ENCODE measurements around the gene KCNIP4.

The KCNIP4 gene

DNA sequence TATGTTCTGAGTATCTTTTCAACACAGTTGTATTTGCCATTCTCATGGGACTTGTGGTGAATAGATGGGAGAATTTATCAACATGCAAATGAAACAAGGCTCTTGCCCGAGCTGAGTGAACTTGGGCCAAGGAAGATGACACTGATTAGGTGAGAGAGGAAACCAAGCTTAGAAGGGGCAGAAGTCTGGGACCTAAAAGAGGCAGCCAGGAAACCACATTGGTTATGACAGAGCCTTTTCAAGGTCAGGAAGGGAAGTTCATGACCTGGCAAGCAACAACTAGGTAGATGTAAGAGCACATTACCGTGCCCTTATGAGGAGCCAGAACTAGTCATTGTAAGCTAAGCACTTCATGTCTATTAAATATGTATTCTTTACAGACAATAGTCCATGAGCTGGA, 658.0 kb downstream of the KCNIP4 start:
- H3K27ac ChIP-seq, result no peak overlapping the region
- no peak for DNase-seq (ENCODE audit: low read depth, low spot score)

DNA sequence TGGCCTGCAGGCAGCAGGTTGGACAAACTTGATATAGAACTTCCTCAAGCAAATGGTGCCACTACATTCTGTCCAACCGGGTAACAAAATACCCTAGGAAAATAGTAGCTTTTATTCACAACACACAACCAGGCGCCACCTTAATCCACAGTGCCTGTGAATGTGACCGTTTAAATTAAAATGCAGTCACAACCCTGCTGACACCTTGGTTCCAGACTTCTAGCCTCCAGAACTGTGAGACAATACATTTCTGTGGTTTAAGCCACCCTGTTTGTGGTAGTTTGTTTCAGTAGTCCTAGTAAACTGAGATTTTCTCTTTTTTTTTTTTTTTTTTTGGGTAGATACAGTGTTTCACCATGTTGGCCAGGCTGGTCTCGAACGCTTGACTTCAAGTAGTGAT, 672.5 kb downstream of the KCNIP4 start:
- no peak overlapping the region for H3K27ac ChIP-seq
- no peak for DNase-seq (ENCODE audit: low read depth, low spot score)

DNA sequence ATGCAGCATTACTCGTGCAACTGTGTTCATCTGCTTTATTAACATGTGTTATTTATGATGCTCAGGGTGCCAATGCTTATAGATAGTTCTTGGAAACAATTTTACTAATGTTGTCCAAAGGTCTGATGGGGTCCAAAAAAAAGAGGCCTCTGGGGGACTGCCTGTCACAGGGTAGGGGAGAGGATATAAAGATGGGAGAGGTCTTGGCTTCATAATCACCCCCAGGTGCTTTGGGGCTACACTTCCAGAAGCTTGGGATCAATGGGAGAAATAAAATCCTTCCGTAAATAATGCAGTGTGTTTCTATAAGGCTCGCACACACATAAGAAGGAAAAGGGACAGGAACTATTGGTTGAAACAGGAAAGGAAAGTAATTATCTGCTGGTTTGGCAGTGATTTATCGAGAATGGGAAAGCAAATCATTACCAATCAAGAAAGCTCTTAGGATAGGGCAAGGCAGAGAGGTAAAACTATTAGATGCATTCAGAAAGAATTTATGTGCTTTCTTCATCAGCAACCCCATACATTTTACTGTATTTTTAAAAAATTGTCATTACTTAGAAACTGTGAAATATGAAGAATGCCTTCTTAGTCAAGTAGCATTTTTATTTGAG, 677.0 kb downstream of the KCNIP4 start:
- no peak for DNase-seq (ENCODE audit: low read depth, low spot score)
- no peak overlapping the region for H3K27ac ChIP-seq

DNA sequence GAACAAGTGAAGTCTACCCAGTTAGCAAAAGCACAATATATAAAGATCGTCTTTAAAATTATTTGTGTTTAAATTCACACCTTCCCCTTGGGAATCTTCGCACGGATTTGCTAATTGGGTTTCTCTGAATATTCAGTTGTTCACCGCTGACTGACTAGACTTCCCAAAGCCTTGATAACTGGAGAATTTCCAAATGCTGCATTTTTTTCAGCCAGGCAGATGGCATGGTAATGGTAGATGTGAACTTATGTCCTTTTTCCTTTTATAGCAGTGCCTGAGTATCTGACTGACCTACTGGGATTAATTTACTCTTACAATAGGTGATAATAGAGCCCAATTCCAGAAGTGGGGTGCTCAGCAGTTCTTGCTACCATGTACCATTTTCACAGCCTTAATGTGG, 700.2 kb downstream of the KCNIP4 start:
- DNase-seq (ENCODE audit: low read depth, low spot score), result no peak
- H3K27ac ChIP-seq, result no peak overlapping the region

DNA sequence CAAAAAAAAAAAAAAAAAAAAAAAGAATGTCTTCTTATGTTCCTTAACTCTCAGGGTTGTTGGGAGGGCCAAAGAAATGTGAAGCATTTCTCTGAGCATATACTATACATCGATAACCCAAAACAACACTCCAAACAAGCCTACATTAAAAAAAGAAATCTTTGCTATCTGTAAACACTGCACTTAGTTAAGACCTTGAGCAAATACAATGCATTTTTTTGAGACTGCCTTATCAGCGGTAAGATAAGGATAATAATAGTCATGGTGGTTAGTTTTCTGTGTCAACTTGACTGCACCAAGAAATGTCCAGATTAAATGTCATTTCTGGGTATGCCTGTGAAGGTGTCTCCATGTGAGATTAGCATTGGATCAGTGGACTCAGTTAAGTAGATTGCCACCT, 706.4 kb downstream of the KCNIP4 start:
- no peak for DNase-seq (ENCODE audit: low read depth, low spot score)
- H3K27ac ChIP-seq, result no peak overlapping the region

DNA sequence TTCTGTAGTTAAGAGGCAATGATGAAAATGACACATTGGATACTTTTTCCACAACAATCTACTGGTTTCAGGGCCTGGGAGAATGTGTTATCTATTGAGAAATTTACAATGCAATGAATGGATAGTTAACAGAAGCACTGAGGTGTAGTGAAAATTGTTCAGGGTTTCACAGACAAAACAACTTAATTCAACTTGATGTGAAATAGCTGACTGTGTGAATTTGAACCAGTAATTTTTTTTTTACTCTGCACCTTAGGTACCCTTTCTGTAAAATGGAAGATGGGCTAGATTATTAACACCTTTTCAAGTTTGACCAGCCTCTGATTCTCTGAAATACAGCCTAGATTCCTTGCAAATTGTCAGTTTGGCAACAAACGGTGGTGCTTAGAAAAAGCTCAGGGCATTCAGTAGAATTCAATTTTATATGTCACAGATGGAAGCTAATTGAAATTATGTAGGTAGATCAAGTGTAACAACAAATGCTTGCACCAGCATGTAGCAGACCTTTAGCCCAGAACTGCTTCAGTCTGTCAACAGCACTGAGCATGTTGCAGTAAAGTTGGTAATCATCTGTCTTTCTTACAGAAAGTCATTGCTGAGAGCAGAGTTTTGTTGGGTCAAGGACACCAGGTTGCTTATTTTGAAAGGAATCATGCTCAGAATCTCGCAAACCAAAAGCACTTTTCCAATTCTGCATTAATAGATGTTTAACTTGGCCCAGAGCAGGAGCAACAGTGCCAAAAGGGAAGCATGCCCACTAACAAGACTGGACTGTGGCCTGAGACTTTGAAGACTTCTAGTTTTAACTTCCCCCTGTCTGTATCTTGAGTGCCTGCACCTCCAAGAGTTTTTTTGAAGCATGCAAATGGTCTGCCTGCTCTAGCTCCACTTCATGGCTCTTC, 721.7 kb downstream of the KCNIP4 start:
- no peak for DNase-seq (ENCODE audit: low read depth, low spot score)
- no peak overlapping the region for H3K27ac ChIP-seq

DNA sequence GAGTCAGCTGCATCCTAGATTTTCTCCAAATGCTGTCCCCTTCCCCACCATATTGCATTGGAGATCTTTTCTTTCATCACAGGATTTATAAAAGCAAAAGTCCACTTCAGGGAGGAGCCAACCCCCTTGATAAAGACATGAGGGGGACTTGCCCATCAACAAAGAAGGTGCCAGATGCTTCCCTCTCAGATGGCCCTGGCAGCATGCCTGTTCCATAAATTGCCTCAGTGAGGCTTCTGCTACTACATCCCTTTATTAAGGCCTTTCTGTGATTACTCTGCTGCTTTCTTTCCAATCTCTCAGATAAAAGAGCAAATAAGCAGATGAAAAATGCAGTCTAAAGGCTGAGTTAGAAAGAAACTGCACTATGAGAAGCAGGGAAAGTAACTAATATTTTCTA, 736.7 kb downstream of the KCNIP4 start:
- no peak for DNase-seq (ENCODE audit: low read depth, low spot score)
- H3K27ac ChIP-seq, result no peak overlapping the region

DNA sequence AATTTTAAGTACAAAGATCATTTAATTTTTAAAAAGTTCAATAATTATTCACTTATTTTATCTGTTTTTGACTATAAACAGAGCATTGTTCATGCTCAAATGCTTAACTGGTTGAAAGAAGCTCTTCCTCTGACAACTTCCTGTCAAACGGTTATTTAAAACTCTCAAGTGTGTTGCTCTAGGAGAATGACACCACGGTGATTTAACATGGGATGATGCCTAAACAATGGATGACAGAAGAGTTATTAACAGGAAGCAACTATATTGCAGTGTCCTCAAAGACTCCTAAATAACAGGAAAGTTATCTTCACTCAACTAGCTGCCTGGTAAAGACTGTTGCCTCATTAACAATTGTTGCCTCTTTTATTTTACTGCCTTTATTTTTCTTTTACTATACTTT, 738.7 kb downstream of the KCNIP4 start:
- no peak overlapping the region for H3K27ac ChIP-seq
- DNase-seq (ENCODE audit: low read depth, low spot score), result no peak

DNA sequence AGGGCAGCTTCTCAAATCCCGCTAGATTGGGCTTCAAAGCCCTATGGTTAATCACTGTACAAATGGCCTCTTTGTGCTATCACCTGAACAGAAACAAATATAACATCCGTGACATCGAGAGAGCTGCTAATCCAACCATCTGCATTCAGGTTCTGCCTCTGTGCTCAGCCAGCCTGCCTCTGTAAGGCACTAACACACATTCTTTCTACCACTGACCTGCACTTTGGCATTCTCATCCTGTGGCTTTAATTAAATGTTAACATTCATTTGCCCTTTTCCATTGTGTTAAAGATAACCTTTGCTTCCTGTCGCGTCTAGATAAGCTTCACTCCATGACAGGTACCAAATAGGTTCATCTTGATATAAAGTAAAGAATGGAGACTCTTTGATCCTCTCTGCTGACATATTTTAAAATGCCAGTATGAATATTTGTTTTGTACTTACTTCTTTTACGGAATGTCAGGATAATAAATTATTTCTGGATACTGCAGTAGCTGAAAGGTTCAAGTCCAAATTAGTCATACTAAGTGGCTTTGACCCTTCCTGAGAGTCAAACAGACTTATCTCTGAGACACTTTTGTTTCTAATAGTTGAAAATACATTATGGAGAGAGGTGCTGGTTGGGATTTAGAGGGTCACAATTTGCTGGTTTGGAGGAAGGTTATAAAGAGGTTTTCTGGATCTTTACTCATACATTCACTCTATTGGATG, 742.6 kb downstream of the KCNIP4 start:
- no peak overlapping the region for H3K27ac ChIP-seq
- DNase-seq (ENCODE audit: low read depth, low spot score), result no peak

DNA sequence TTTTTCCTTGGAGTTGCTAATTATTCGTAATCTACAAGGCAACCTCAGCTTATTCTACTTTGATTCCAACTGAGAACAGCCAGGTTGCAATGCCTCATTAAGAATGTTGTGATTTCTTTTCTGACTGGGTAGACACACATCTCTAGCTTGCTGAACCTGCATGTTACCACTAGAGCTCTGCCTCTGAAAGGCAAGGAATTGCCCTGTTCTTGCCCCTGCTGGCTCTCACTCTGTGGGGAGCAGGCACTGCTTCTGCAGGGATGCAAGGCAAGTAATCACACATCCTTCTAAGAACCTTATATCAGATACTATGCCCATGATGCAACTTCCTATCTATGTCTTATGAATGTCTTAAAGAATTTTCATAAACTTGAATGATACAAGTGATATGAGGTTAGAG, 745.2 kb downstream of the KCNIP4 start:
- no peak overlapping the region for H3K27ac ChIP-seq
- DNase-seq (ENCODE audit: low read depth, low spot score), result no peak

DNA sequence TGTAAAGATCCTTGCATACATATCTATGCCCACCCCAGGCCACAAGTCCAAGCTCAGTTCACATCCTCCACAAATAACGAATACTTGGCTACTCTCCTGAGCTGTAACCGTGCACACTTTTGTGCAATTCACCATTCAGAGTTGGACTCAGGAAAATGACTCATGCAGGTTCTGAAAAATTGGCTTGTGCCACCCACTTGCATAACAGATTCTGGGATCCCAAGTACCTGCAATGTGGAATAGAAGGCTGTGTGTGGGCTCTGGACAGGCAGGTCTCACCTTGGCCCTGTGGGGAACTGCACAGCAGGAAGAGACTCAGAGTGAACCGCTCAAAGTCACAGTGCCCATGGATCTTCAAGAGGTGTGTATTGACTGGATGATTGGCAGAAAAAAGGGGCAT, 745.6 kb downstream of the KCNIP4 start:
- DNase-seq (ENCODE audit: low read depth, low spot score), result no peak
- no peak overlapping the region for H3K27ac ChIP-seq

DNA sequence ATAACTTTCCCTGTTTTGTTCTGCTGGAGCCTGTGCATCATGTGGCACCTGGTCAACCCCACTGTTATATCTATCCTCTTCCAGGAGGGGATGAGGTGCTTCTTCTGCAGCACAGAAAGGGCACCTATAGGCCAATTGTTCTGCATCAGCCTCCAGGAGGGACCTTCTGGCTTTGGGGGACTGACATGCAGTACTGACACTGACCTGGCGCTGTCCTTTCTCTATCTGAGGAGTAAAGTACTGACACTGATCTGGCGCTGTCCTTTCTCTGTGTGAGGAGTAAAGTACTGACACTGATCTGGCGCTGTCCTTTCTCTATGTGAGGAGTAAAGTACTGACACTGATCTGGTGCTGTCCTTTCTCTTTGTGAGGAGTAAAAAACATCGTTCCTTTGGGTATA, 749.9 kb downstream of the KCNIP4 start:
- DNase-seq (ENCODE audit: low read depth, low spot score), result no peak
- no peak overlapping the region for H3K27ac ChIP-seq

DNA sequence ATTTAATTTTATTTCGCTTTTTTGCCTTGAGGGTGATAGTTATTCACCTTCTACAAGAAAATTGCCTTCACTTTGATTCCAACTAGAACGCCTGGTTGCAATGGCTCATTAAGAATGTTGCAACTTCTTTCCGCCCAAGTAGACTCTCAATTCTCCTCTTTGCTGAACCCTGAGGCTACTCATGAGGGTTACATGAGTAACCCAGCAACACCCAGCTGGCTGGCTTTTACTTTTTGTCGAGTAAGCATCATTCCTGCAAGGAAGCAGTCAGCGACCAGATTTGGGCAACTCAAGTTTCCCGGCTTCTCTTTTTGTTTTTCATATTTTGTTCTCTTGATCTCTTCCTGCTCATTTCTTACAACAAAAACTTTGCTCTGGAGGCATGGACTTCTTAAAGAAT, 752.9 kb downstream of the KCNIP4 start:
- no peak for DNase-seq (ENCODE audit: low read depth, low spot score)

DNA sequence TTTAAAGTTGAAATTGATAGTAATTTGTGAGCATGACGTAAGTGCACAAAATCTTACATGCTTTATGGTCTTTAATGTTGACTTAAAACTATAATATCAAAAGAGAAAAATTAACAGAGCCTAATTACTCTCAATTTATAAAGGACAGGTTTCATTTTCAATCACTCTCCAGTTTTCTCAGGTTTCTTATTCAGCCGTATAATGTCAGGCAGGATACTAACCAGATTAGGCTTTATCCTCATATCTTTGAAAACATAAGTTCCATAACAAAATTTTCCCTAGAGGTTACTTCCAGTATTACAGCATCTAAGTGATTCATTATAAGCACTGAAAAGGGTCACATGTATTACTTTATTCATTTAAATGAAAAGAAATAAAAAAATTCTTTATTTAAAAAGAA, 756.2 kb downstream of the KCNIP4 start:
- no peak for DNase-seq (ENCODE audit: low read depth, low spot score)
- H3K27ac ChIP-seq, result no peak overlapping the region

More for the DNA sequence above, 752.9 kb downstream of the KCNIP4 start:
- no peak overlapping the region for H3K27ac ChIP-seq

DNA sequence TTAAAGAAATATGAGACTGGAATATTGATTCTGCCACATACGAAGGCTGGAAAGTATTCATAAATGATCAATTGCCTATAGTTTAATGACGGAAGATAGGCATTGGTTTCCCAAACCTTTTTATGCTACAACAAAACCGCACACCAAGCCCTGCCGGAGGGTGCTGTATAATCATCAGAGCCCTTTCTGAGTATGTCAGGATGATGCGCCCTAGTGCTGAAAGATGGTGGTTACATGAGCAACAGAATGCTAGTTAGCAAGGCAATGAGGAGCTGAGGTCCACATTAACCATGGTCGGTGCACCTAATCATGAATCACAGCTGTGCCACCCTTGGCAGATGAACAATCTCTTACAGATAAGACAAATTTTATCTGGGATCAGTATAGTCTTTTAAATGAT, 757.3 kb downstream of the KCNIP4 start:
- no peak for DNase-seq (ENCODE audit: low read depth, low spot score)
- H3K27ac ChIP-seq, result no peak overlapping the region

DNA sequence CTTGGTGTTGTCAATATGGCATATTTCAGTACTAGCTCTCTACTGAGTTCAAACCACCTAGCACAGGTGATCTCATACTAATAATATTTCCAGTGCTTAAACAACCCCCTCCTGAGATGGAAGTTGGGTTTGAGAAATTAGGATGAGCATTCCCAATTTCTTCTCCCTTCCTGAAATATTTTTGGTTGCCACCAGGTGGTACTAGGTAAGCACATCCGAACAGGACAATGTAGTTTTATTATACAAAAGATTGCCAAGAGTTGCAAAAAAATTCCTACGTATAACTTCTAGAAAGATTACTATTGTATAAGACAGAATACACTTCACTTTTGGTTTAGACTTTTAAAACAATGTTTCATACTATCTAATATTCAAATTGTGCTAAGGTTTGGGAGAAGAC, 763.8 kb downstream of the KCNIP4 start:
- no peak for DNase-seq (ENCODE audit: low read depth, low spot score)
- no peak overlapping the region for H3K27ac ChIP-seq

DNA sequence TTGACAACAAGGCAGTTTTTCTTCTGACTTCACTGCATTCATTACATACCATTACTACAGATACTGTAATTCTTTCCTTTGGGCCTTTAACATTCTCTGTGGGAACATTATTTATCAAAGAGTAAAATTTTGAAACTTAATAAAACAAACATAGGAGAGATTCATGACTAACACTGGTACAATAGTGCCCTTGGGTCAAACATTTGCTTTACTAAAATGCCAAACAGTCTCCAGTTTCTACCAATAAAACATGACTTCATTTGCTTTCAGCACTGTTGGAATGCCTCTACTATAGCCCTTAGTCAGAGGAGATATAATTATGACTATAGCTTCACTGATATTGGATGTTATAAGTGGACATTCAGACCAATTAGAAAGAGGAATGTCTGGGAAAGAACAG, 766.9 kb downstream of the KCNIP4 start:
- no peak overlapping the region for H3K27ac ChIP-seq
- no peak for DNase-seq (ENCODE audit: low read depth, low spot score)

DNA sequence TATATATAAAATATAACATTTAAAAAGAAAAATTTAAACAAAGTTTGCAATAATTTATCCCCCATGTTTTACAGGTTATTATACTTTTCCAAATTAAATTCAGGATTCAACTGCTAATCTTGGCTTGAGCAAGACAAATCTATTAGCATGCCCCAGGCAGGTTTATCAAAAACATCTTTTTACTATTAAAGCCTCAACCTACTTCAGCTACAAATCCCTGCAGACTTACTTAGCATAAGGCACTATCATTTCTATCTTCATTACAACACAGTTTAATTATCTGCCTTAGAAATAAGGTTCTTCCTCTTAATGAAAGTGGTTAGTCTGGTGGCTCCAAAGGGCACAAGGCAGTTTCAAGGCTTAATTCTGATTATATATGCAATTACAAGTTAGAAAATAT, 770.7 kb downstream of the KCNIP4 start:
- DNase-seq (ENCODE audit: low read depth, low spot score), result no peak

DNA sequence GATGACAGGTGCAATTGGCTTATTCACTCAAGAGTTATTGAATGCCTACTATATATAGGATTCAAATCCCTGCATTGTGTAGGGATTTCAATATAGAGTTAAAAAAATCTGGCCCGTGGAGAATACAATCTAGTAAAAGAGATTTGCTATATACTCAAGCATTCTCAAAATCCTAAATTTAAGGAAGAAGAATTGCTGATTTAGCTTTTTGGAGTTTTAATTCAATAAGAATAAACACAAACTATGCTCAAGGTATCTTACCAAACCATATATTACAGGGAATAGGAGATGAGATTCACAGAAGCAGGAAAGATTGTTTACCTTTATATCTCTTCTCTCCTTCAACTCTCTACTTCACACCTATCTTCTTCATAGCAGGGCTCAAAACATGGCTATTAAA, 771.5 kb downstream of the KCNIP4 start:
- no peak for DNase-seq (ENCODE audit: low read depth, low spot score)
- no peak overlapping the region for H3K27ac ChIP-seq

More for the DNA sequence above, 770.7 kb downstream of the KCNIP4 start:
- no peak overlapping the region for H3K27ac ChIP-seq

DNA sequence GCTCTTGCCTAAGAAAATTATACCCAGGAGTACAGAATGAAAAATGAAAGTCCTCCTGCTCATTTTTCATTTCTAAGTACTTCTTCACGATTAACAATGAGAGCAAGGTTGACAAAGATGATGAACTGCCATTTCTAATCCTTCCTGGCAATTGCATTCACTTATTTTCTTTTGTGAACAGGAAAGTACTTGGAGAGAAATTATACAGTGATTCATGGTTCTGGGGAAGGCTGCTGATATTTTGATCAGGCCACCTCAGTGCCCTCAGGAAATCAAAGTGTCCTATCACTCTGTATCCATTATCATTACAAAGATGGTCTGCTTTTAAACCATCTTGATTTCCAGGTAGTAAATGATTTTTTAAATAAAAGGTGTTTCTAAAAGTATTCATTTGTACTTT, 780.9 kb downstream of the KCNIP4 start:
- no peak for DNase-seq (ENCODE audit: low read depth, low spot score)
- H3K27ac ChIP-seq, result no peak overlapping the region

DNA sequence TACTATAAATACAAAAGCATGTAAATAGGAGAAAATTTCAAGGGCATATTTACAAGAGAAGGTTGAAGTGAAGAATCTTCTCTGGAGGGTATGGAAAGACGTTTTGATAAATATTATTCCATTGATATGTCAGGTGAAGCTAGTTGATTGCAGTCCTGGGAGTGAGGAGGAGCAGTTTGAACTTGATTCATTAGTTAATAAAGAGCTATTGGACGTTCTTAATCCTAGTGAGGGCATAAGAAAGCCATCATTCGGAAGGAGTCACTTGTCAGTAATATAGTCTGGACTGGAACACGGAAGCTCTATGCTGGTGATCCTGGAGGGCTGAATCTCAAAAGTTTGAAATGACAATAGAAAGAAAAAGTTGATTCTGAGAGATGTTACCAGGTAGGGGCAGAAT, 793.2 kb downstream of the KCNIP4 start:
- no peak overlapping the region for H3K27ac ChIP-seq
- no peak for DNase-seq (ENCODE audit: low read depth, low spot score)
